HG03095 (cell line): ENCODE data around the gene TMEM17.

Source experiments
- ATAC-seq: cut with Tn5 transposase; IDR thresholded peaks from one replicate; pipeline ENCODE4 v1.9.1; 2021; ENCODE audit warnings: moderate library complexity; ENCODE audit not compliant: unreplicated experiment

TMEM17 gene

DNA sequence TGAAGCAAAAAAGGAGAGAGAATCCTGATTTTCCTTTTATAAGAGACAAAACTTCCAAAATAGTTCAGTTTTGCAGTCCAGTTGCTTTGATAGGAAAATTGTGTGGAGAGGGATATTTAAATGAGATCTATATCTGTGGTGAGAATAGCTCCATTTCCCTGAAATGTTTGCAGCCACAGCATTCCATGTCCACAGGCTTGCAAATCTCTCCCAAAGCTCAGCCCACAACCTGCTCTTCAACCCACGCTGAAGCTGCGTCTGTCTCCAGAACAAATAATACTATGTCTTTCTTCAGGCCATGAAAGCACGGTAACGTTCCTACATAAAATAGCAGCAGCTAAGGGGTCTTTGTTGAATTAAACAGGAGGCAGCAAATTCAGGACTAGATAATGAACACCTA lies 31.8 kb downstream of the TMEM17 start:
- ATAC-seq, result no peak

DNA sequence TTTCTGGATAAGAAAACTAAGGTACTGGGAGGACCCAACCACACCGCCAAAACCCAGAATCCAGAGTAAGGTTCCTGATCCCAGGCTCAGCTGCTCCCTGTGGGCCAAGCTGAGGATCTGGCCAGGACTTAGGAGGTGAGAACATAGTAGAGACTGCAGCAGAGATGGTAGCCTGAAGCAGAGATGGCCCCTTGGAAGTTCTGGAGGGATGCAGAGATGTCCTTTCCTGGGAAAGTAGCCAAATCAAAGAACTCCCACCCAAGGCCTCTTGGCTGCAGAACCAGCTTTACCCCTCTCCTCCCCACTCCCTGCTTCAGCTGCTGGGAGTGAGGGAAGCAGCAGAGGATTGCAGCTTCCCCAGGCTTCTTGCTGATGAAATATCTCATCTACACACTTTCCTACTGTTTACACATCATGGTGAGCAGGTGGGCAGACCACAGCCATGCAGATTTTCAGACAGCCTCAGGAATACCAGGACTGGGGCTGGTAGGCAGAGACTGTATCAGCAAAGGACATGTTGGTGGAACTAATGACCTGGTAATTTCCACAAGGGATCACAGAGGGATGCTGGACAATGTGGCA lies 32.7 kb downstream of the TMEM17 start:
- ATAC-seq, result no peak

DNA sequence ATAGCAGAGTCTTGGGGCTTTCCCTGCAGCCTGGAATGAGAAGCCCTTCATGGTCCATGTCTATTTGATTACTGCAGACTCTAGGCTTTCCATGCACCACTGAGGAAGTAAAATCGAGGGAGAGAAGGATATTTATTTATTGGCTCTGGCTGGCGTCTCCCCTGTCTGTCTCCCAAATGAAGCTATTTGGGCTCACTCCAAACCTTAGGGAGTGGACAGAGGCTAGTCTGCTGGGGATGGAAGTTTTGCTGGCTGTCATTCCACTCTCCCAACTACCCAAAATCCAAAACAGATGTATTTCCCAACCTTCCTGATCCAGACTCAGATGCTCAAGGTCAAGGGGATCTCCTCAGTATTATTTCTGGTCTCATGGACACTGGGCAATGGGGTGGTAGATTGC lies 33.7 kb downstream of the TMEM17 start:
- no peak for ATAC-seq

DNA sequence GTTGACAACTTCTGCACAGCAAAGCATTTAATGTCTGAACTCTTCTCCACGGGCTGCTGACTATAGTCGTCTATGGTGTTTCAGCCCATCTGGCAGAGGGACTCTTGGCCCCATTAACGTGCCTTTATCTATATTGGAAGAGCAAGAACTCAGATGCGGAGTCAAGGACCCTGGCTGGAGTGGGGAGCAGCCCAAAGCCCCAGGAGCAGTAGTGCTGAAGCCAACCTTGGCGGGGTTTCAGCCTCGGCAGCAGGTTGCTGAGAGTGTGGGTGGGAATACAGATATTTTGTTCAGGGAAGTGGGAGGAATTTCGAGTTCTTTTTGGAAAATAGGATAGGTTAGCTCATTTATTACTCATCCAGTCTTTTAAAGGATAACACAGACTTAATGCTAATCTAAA lies 34.2 kb downstream of the TMEM17 start:
- no peak for ATAC-seq

DNA sequence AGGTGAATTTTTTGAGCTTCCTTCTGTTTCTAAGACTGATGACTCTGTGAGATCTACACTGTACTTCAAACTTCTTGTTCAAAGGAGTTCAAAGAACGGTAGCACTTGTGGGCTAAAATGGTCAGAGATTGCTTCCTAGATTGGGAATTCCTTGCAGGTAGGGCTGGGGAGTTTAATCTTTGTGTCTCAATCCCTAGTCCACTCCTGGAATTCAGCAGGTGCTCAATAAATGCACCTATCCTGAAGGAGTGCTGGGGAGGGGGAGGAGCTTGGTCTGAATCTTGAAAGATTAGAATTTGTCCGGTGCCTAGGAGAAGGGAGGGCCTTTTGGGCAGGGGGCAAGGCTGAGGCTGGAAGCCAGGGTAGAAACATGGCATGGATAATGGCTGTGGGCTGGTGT lies 34.6 kb downstream of the TMEM17 start:
- ATAC-seq, result no peak

DNA sequence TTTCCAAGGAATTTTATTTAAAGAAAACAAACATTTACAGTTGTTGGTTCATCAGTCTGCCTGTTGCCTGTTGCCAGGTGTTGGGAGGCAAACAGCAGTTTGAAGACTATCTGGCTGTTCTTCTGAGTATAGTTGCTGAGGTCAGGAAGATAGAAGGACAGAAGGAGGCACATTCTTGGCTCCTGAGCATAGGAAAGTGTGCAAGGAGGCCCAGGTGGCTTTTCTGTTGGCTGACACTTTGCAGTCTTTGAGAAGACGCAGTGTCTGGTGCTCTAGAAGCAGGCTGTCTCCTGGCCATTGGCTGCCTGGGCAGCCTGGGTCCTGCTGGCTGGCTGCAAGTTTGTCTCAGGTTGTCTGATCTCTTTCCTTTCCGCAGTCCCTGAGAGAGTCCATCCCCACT lies 36.4 kb downstream of the TMEM17 start:
- ATAC-seq, result no peak

DNA sequence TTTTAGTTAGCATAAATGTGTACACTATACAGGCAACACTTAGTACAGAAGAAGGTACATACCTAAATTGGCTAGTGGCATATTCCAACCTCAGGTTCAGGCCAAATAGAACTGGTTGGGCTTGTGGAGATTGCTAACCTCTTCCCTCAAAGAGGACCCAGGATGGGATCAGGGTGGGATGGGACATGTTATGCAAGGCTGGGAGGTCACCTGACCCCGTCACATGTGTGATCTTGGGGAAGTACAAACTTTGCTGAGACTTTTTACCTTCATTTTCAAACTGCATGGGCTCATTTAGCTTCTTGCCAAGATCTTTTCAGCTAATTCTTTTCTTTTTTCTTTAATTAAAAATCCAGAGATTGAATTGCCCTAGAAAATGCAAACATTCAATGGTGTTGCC lies 36.9 kb downstream of the TMEM17 start:
- ATAC-seq, result no peak

DNA sequence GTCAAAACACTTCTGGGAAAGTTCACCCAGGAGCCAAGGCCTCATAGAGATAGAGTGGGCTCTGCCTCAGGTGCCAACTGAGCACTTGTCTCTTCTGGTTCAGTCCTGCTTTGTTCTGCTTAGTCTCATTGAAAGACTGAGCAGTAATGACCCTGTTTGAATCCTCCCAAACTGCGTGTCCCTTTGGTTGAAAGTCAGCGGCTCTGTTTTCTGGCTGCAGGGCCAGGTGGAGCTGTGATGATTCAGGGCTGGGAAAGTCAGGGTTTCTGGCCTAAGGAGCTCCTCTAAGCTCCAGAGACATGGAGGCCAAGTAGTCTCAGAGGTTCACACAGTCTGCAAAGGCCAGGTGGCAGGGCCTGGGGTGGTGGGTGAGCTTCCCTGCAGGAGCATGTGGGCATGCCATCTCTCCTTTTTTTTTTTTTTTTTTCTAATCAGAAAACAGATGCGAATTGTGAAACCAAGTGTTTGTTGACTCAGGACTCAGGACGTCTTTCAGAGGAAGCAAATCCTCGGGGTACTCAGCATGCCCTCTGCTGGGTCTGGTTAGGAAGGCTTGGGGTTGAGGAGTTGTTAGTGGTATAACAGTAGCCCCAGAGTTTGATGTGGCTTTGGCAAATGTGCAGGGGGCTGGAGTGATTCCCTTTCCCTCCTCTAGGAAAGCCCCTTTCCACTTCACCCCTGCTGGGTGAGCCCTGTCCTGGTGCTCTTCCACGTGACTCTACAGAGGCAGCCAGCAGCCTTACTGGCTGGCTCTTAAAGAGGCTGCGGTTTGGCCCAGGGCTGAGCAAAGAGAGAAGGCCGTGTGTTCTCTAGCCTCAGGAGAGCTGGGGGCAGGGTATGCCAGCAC lies 38.3 kb downstream of the TMEM17 start:
- no peak for ATAC-seq

DNA sequence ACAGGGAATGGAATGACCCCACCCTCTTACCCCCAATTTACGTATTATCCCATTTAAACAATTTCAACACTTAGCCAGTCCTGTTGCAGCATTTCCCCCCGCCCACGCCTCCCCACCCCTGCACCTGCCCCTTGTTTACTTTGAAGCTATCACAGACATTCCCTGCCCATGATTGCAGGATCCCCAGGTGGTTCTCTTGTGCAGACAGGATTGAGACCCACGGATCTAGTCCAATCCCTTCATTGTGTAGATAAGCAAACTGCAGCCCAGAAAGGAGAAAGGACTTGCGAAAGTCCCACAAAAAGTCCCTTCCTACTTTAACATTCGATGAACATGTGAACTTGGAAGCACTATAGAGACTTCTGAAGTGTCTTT lies 38.9 kb downstream of the TMEM17 start:
- no peak for ATAC-seq

DNA sequence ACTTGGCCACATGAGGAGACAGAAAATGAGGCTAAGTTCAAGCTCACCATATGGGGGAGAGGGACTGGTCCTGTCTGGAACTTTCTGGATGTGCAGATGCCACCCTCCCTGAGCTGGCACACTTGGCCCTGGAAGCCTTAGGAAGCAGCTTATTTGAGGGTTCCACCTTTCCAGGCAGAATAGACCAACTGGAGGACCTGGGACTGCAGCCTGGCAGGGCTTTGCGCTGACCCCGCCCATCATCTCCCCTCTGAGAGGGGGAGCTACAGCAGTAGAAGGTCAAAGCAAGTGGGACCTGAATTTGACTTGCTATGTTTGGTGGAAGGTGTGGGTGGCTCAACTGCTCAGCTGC lies 39.5 kb downstream of the TMEM17 start:
- ATAC-seq, result no peak

DNA sequence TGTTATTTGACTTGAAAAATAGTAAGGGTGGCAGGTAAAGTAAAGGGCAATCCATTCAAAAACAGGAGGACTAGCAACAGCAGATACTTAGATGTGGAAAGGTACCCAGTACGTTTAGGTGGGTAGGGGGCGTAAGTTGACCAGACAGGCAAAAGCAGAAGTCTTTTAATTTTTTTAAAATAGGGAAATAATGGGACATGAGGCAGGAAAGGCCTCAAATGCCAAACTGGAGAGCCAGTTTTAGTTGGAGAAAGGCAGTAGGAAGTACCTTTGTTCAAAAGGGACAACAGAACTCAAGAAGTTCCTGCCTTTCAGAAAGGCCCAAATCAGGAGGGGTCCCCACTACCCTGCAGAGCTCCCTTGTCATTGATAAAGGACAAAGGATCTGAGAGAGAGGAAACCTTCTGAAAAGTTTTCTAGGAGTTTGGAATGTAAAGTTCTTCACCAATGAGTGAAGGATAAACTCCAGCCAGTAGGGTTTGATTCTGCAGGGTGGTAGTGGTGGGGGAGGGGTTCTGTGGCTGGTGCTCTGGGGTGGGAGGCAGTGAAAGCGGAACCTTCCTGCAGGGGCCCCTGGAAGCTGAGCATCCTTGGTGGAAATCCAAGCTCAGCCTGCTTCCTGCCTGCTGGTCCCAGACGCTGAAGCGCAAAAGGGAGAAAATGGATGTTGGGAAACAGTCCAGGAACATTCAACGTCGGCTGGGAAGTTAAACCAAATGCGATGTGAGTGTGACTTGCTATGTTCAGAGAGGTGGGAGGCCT lies 40.1 kb downstream of the TMEM17 start:
- ATAC-seq, result no peak

DNA sequence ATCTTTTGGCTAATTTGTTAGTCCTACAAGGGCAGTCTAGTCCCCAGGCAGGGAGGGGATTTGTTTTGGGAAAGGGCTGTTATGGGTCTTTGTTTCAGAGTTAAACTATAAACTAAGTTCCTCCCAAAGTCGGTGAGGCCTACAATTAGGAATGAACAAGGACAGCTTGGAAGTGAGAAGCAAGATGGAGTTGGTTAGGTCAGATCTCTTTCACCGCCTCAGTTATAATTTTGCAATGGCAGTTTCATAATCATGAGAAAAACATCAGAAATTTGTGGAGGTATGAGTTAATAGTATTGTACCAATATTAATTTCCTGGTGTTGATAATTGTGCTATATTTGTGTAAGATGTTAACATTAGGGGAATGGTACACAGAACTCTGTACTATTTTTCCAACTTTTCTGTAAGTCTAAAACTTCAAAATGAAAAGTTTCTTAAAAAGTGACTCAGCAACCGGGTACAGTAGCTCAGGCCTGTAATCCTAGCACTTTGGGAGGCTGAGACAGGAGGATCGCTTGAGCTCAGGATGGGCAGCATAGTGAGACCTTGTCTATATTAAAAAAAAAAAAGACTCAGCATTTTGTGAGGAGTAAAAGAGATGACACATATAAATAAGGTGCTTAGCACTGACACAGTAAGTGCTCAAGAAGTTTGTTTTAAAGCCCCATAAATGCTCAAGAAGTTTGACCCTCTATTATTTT lies 40.8 kb downstream of the TMEM17 start:
- no peak for ATAC-seq

DNA sequence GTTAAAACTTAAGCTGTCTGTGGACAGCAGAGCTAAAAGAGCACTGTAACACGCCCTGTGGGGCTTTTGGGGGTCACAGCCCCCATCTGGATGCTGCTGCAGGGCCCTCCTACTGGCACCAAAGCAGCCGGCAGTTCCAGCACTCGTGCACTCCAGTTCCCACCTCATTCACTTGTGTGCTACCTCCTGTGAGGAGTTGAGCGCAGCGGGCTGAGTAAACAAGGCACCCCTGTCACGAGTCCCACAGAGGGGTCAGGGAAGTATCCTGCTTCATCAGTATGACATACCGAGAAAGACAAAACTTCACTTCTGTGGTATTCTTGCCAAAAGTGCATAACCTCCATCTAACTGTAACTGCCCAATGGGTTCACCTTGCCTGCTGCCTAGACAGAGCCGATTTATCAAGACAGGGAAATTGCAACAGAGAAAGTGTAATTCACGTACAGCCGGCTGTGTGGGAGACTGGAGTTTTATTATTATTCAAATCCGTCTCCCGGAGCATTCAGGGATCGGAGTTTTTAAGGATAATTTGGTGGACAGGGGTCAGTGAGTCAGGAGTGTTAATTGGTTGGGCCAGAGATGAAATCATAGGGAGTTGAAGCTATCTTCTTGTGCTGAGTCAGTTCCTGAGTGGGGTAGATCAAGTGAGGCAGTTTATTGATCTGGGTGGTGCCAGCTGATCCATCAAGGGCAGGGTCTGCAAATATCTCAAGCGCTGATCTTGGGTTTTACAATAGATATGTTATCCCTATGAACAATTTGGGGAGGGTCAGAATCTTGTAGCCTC lies 41.6 kb downstream of the TMEM17 start:
- ATAC-seq, result no peak

DNA sequence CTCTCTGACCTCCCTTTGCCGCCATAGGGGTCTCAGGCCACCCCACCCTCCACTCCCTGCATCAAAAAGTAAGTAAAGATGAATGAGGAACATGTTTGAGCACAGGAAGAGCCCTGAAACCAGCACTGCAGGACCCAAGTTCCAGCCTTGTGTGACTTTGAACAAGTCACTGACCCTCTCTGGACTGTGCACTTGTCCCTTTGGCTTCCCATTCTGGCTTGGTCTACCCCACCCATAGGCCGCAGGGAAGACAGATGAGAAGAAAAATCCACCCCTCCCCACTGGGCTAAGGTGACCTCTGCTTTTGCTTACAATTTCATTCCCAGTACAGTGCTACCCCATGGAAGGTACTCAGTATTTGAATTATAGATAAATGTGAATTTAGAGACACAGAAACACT lies 43.8 kb downstream of the TMEM17 start:
- no peak for ATAC-seq

DNA sequence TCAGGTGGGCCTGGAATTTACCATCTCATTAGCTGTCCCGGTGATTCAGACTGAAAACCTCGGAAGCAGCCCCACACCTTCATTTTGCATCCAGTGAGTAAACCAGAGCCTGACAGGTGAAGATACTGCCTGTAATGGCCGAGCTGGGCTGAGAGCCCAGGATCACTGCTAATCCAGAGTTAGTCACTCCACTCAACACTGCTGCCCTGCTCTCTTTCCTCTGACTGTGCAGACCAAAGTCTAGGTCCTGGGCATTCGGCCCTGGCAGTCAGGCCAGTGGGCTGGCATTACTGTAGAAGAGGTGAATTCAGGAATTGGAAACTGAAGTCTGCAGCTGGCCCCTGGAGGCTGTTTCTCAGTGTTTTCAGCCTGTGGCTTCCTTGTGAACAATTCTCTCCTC lies 44.3 kb downstream of the TMEM17 start:
- ATAC-seq, result no peak

DNA sequence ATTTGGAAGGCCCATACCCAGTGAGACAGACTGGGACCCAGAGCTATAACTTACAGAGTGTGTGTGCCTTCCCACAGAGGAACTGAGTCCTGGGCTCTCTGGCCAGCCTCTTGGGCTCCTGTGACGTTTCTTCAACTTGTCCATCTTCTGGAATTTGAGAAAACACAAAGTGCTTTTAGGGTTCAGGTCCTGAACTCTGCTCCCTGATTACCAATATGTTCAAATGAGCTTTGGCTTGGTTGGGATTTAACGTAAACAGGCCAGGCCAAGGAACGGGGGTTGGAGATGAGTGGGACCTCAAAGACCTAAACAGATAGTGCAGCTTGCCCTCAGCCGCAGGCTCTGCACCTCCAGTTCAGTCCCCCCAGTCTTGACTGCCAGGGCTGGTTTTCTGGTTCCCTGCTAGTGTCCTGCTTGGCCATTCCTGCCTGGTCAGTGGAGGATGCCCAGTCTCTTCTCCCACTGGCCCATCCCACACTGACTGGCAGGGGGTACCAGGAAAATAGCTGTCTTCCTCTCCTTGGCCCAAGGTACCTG lies 44.9 kb downstream of the TMEM17 start:
- no peak for ATAC-seq

DNA sequence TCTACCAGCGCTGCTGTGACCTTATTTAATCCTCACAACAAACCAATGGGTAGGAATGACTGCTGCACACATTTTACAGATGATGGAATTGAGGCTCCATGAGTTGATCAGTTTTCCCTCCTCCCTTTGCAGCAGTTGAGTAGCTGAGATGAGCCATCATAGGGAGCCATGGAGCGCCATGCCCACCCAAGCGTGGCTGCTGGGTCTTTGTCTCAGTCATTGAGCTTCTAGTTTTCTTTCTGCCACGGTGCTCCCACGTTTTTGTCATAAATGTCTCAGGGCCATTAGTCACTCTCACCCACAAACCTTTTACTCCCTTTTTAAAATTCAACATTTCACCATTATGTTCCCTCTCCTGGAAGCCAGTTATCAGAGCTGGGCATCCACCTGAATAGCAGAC lies 45.8 kb downstream of the TMEM17 start:
- ATAC-seq, result no peak

DNA sequence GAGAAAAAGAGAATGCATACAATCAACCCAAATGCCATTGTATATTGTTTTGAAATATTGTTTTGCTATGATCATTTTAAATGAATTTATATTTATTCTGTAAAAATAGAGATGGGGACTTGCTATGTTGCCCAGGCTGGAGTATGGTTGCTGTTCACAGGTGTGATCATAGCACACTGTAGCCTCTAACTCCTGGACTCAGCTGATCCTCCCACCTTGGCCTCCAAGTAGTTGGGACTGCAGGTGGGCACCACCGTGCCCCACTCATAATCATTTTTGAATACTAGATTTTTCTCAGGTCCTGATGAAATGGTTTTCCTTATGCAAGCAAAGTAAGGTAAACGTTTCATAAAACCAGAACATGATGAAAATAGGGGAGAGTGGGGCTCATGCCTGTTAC lies 46.3 kb downstream of the TMEM17 start:
- ATAC-seq, result no peak

DNA sequence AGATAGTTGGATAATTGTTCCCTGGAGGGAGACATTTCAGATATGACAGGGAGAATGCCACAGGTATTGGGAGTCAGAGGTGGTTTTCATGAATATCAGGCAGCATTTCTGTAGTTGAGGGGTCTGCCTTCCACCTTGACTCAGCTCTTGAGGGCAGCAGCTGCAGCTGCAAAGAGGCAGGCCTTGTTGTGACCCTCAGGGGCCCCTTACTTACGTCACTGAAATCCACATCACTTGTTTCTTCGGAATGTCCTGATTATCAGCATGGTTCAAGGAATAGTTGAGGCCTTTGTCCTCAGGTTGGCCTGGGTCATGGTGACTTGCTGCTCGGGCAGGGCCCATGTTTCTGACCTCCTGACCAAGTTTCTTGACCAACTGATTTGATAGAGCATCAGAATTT lies 46.9 kb downstream of the TMEM17 start:
- no peak for ATAC-seq

DNA sequence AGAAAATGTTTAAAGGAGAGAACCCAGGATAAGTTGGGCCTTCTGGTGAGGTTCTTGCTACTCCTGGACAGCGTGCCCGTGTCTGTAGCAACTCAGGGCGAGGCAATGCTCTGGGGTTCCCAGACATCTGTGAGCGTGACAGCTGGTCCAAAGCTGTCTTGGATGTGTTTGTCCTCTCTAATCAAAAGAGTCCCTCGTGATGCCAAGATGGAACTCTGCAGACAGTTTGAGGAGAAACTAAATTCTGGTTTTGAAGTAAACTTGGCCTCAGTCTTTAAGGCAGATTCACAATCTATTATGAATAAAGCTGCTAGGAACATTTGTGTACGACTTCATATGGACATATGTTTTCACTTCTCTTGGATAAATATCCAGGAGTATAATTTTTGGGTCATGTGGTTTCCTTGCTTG lies 47.3 kb downstream of the TMEM17 start:
- no peak for ATAC-seq

DNA sequence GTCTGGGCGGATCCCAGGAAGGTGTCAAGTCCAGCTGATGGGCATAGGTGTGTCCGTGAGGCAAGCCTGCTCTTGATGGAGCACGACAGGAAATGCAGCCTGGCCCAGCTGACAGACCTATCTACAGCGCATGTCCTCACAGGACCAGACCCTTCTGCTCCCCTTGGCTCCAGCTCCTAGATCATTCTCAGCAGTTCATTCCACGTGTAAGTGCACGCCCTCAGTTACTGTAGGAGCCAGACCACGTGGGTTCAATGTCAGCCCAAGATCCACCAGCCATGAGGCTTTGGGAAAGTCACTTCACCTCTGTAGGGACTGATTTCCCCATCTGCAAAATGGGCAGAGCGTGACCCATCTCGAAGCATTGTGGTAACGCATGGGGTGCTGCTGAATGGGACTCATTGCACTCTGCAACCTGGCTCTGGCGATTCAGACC lies 47.8 kb downstream of the TMEM17 start:
- ATAC-seq, result no peak
